HepG2 (cell line): ENCODE results near the gene MIA2. TPM values are rescaled to one million over a fixed set of nuclear protein-coding genes. Genes with fewer than 3 reads are reported as not detected.

Experiments
- ATAD3A ChIP-seq: sonication (generic); formaldehyde crosslinking; IDR thresholded peaks from 2 replicates; pipeline ENCODE4 v1.4.0; 2020; ENCODE audit warnings: missing genetic modification reagents
- KDM5B ChIP-seq: sonication (generic); formaldehyde crosslinking; IDR thresholded peaks from 2 replicates; pipeline ENCODE4 v1.4.0; 2020; ENCODE audit warnings: missing genetic modification reagents, mild to moderate bottlenecking, borderline replicate concordance
- MAFF ChIP-seq: IDR thresholded peaks from 2 replicates; pipeline ENCODE4 v1.6.1; 2011; ENCODE audit warnings: low read depth, low read length, improper control_type of control experiment
- NFKBIZ ChIP-seq: IDR thresholded peaks from 2 replicates; pipeline ENCODE4 v1.6.1; 2018; ENCODE audit warnings: missing genetic modification reagents, missing compliant biosample characterization
- NFYC ChIP-seq: IDR thresholded peaks from 2 replicates; pipeline ENCODE4 v1.6.1; 2016; ENCODE audit warnings: missing genetic modification reagents, missing compliant biosample characterization
- POLR2G ChIP-seq: fragments of 200-400 bp; formaldehyde crosslinking; IDR thresholded peaks from 2 replicates; pipeline ENCODE4 v1.6.1; 2018; ENCODE audit warnings: mild to moderate bottlenecking, low read depth, low read length, moderate library complexity
- WIZ ChIP-seq: sonication (generic); formaldehyde crosslinking; IDR thresholded peaks from 2 replicates; pipeline ENCODE4 v1.5.1; 2020; ENCODE audit warnings: mild to moderate bottlenecking, missing genetic modification reagents
- ZKSCAN8 ChIP-seq: IDR thresholded peaks from 2 replicates; pipeline ENCODE4 v1.6.1; 2016; ENCODE audit warnings: borderline replicate concordance, missing genetic modification reagents, missing compliant biosample characterization
- ZNF260 ChIP-seq: sonication (generic); formaldehyde crosslinking; IDR thresholded peaks from 2 replicates; pipeline ENCODE4 v1.4.0; 2020; ENCODE audit warnings: missing genetic modification reagents, low read depth, mild to moderate bottlenecking, borderline replicate concordance
- ZNF709 ChIP-seq: sonication (generic); formaldehyde crosslinking; IDR thresholded peaks from 2 replicates; pipeline ENCODE4 v1.5.0; 2020; ENCODE audit warnings: mild to moderate bottlenecking, missing genetic modification reagents
- ZSCAN29 ChIP-seq: sonication (generic); formaldehyde crosslinking; conservative IDR thresholded peaks from 2 replicates; pipeline ENCODE4 v1.4.0; 2020; ENCODE audit warnings: mild to moderate bottlenecking, missing genetic modification reagents
- polyA plus RNA-seq, 8 experiments: library from polyadenylated mRNA; depleted of rRNA in 3 of 8; stranded (reverse) in 7 of 8; unstranded in 1 of 8; fragments of >200 nt; fragmentation: Illumina TruSeq in 4 of 8; extraction: Trizol in 4 of 8; gene quantifications; 2 replicates each; pipeline versions ENCODE4 v1.2.1 to v1.2.3, GENCODE V29; 2011 to 2016; ENCODE audit warnings: low read depth in 4 of 8, missing spikeins in 1 of 8, mixed read lengths in 1 of 8; ENCODE audit not compliant: insufficient read depth in 1 of 8
- total RNA-seq, 5 experiments: library from RNA; depleted of rRNA; stranded (reverse); fragments of >200 nt; fragmentation: Illumina TruSeq; extraction: Trizol; gene quantifications; 2 replicates each; pipeline ENCODE4 v1.2.3, GENCODE V29; 2016; ENCODE audit warnings: low read depth in 1 of 5
- TF ChIP-seq, protein P1 (sequence below): sonication (generic); formaldehyde crosslinking; conservative IDR thresholded peaks from 2 replicates; pipeline ENCODE4 v1.8.0; 2022; ENCODE audit warnings: missing genetic modification reagents
- TF ChIP-seq, protein P2 (sequence below): sonication (generic); formaldehyde crosslinking; IDR thresholded peaks from 2 replicates; pipeline ENCODE4 v1.4.0; 2020; ENCODE audit warnings: missing genetic modification reagents, borderline replicate concordance
- TF ChIP-seq, protein P3 (sequence below): IDR thresholded peaks from 2 replicates; pipeline ENCODE4 v1.6.1; 2012; ENCODE audit warnings: inconsistent platforms
- TF ChIP-seq, protein P4 (sequence below): sonication (generic); formaldehyde crosslinking; IDR thresholded peaks from 2 replicates; pipeline ENCODE4 v1.4.0; 2020; ENCODE audit warnings: missing genetic modification reagents
- TF ChIP-seq, protein P5 (sequence below): sonication (generic); formaldehyde crosslinking; IDR thresholded peaks from 2 replicates; pipeline ENCODE4 v1.5.0; 2020; ENCODE audit warnings: missing genetic modification reagents

Gene MIA2
- total and polyA plus RNA-seq, 2 of the 13 experiments (the other 11 are each of a cell fraction or from before 2014, with no cell fraction given): 134 to 158 TPM

DNA sequence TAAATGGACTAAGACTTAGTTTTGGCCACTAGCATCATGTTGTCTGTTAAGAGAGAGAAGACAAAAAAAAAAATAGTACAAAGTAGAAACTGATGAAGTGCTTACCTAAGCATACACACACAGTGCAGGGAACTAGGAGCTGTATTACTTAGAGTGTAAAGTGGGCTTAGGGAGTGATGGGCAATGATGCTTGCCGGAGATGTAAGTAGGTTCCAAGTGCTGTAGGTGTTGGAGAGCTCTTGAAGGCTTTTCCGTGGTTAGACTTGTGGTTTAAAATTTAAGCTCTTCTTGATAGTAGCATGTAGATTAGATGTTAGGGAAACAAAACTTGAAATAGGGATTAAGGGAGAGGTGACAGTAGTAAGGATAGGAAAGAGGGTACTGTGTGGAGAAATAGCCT lies 34.7 kb downstream of the MIA2 start (continued):
- TF ChIP-seq ZKSCAN8 (no peak), NFYC (CRISPR knock-in tag) (peak; percentile 17; the same call in 1 of the 2 replicates), ZNF709 (no peak), KDM5B (no peak), ATAD3A (CRISPR knock-in tag) (no peak), MAFF (peak; percentile 72), ZSCAN29 (CRISPR knock-in tag) (no peak), WIZ (CRISPR knock-in tag) (no peak), NFKBIZ (CRISPR knock-in tag) (0 out of 2 replicates have a peak, but pooled peaks have one; percentile 15), POLR2G (no peak), ZNF260 (no peak)
- TF ChIP-seq, protein P1, sequence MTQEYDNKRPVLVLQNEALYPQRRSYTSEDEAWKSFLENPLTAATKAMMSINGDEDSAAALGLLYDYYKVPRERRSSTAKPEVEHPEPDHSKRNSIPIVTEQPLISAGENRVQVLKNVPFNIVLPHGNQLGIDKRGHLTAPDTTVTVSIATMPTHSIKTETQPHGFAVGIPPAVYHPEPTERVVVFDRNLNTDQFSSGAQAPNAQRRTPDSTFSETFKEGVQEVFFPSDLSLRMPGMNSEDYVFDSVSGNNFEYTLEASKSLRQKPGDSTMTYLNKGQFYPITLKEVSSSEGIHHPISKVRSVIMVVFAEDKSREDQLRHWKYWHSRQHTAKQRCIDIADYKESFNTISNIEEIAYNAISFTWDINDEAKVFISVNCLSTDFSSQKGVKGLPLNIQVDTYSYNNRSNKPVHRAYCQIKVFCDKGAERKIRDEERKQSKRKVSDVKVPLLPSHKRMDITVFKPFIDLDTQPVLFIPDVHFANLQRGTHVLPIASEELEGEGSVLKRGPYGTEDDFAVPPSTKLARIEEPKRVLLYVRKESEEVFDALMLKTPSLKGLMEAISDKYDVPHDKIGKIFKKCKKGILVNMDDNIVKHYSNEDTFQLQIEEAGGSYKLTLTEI: no peak
- TF ChIP-seq, protein P2, sequence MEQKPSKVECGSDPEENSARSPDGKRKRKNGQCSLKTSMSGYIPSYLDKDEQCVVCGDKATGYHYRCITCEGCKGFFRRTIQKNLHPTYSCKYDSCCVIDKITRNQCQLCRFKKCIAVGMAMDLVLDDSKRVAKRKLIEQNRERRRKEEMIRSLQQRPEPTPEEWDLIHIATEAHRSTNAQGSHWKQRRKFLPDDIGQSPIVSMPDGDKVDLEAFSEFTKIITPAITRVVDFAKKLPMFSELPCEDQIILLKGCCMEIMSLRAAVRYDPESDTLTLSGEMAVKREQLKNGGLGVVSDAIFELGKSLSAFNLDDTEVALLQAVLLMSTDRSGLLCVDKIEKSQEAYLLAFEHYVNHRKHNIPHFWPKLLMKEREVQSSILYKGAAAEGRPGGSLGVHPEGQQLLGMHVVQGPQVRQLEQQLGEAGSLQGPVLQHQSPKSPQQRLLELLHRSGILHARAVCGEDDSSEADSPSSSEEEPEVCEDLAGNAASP: 0 out of 2 replicates have a peak, but pooled peaks have one; percentile 5
- TF ChIP-seq, protein P3, sequence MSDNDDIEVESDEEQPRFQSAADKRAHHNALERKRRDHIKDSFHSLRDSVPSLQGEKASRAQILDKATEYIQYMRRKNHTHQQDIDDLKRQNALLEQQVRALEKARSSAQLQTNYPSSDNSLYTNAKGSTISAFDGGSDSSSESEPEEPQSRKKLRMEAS: no peak
- TF ChIP-seq, protein P4, sequence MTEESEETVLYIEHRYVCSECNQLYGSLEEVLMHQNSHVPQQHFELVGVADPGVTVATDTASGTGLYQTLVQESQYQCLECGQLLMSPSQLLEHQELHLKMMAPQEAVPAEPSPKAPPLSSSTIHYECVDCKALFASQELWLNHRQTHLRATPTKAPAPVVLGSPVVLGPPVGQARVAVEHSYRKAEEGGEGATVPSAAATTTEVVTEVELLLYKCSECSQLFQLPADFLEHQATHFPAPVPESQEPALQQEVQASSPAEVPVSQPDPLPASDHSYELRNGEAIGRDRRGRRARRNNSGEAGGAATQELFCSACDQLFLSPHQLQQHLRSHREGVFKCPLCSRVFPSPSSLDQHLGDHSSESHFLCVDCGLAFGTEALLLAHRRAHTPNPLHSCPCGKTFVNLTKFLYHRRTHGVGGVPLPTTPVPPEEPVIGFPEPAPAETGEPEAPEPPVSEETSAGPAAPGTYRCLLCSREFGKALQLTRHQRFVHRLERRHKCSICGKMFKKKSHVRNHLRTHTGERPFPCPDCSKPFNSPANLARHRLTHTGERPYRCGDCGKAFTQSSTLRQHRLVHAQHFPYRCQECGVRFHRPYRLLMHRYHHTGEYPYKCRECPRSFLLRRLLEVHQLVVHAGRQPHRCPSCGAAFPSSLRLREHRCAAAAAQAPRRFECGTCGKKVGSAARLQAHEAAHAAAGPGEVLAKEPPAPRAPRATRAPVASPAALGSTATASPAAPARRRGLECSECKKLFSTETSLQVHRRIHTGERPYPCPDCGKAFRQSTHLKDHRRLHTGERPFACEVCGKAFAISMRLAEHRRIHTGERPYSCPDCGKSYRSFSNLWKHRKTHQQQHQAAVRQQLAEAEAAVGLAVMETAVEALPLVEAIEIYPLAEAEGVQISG (CRISPR knock-in tag): no peak
- TF ChIP-seq, protein P5, sequence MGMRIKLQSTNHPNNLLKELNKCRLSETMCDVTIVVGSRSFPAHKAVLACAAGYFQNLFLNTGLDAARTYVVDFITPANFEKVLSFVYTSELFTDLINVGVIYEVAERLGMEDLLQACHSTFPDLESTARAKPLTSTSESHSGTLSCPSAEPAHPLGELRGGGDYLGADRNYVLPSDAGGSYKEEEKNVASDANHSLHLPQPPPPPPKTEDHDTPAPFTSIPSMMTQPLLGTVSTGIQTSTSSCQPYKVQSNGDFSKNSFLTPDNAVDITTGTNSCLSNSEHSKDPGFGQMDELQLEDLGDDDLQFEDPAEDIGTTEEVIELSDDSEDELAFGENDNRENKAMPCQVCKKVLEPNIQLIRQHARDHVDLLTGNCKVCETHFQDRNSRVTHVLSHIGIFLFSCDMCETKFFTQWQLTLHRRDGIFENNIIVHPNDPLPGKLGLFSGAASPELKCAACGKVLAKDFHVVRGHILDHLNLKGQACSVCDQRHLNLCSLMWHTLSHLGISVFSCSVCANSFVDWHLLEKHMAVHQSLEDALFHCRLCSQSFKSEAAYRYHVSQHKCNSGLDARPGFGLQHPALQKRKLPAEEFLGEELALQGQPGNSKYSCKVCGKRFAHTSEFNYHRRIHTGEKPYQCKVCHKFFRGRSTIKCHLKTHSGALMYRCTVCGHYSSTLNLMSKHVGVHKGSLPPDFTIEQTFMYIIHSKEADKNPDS: no peak
